Adrenal gland (tissue), 12 donors: ENCODE measurements around the gene TRIO. TPM values are rescaled to one million over a fixed set of nuclear protein-coding genes. Genes with fewer than 3 reads are reported as not detected.

ENCODE experiments used
- DNase-seq, 7 donors: peaks; one replicate each; pipeline ENCODE4 v3.0.0-alpha.2; 2019 to 2020
- H3K27ac ChIP-seq, 5 donors: fragments of 200-600 bp; sonication (generic) in 4 of 5; 1 replicate in 3 of 5; 2 replicates in 2 of 5; pipeline versions ENCODE4 v1.5.1 to v1.8.0; 2016 to 2020; ENCODE audit warnings: mild to moderate bottlenecking in 1 of 5
- H3K27me3 ChIP-seq: fragments of 200-600 bp; 2 replicates; pipeline ENCODE4 v1.8.0; 2021
- H3K36me3 ChIP-seq, 2 donors: fragments of 200-600 bp; replicated peaks in 1 of 2; 1 replicate in 1 of 2; 2 replicates in 1 of 2; pipeline versions ENCODE4 v1.5.1 to v1.8.0; 2018 to 2022
- H3K4me1 ChIP-seq, 2 donors: fragments of 200-600 bp; replicated peaks in 1 of 2; 1 replicate in 1 of 2; 2 replicates in 1 of 2; pipeline versions ENCODE4 v1.5.1 to v1.8.0; 2018 to 2021
- H3K4me3 ChIP-seq, 4 donors: fragments of 200-600 bp; sonication (generic) in 3 of 4; one replicate each; pipeline ENCODE4 v1.5.1; 2016 to 2018
- H3K9me3 ChIP-seq, 3 donors: fragments of 200-600 bp; sonication (generic) in 1 of 3; replicated peaks in 1 of 3; 1 replicate in 2 of 3; 2 replicates in 1 of 3; pipeline versions ENCODE4 v1.5.1 to v1.8.0; 2016 to 2021
- POLR2A ChIP-seq, 2 donors: fragments of 450-650 bp; IDR thresholded peaks; one replicate each; pipeline ENCODE4 v1.6.1; 2017; ENCODE audit warnings: antibody characterized with exemption in 2 of 2, mild to moderate bottlenecking in 2 of 2, moderate library complexity in 1 of 2
- WGBS, 4 donors: extraction: QIAGEN DNeasy Blood & Tissue Kit in 2 of 4; methylation state at CpG; one replicate each; pipeline versions ENCODE4 v1.1.5 to v1.1.7; 2013 to 2017; 5-methylcytosine and 5-hydroxymethylcytosine counted together
- intact Hi-C, 2 donors: fragments of 100-400 bp; cut with DNase I; formaldehyde crosslinking; loops; one replicate each; pipeline versions ENCODE4 v1.14.1 to v1.15.0; 2022 to 2023
- polyA plus RNA-seq, 3 donors: library from polyadenylated mRNA; stranded (reverse); fragments of 200-250 nt in 2 of 3; fragments of 350-450 nt in 1 of 3; fragmentation: Illumina TruSeq in 1 of 3; extraction: RNeasy Lipid Tissue Mini Kit (QIAGEN cat#74804) in 1 of 3; gene quantifications; one replicate each; pipeline ENCODE4 v1.2.3, GENCODE V29; 2013 to 2014
- total RNA-seq, 9 donors: library from RNA; depleted of rRNA in 4 of 9; stranded (reverse); fragments of >200 nt in 4 of 9; fragments of 120-200 nt in 1 of 9; fragmentation: NEBNext Ultra II Directional in 1 of 9; extraction: Animal tissue kit (Norgen Biotek cat#: 25700) in 1 of 9; gene quantifications; one replicate each; pipeline versions ENCODE4 v1.1.0 to v1.2.4, GENCODE V29; 2013 to 2023
- TF ChIP-seq, protein P1 (sequence below), 6 experiments: fragments of 450-650 bp in 4 of 6; fragments of 200-600 bp in 2 of 6; sonication (generic) in 1 of 6; IDR thresholded peaks; 1 replicate in 5 of 6; 2 replicates in 1 of 6; pipeline versions ENCODE4 v1.5.1 to v1.8.0; 2016 to 2021; ENCODE audit warnings: antibody characterized with exemption in 6 of 6, mild to moderate bottlenecking in 2 of 6, moderate library complexity in 1 of 6
- donor health status: healthy with polysubstance abuse.
- donor health status: Bipolar disorder and iron deficiency.
- donor health status: DM: yes; HTN: yes; CAD: no.
- donor health status: DM: no; HTN: no; CAD: no.
- donor health status: DM: no; HTN: no; CAD: no.
- donor health status: DM: yes; HTN: yes; CAD: no.

The TRIO gene
- total and polyA plus RNA-seq, 12 donors: 27.3 to 109 (median 72.4) TPM

DNA sequence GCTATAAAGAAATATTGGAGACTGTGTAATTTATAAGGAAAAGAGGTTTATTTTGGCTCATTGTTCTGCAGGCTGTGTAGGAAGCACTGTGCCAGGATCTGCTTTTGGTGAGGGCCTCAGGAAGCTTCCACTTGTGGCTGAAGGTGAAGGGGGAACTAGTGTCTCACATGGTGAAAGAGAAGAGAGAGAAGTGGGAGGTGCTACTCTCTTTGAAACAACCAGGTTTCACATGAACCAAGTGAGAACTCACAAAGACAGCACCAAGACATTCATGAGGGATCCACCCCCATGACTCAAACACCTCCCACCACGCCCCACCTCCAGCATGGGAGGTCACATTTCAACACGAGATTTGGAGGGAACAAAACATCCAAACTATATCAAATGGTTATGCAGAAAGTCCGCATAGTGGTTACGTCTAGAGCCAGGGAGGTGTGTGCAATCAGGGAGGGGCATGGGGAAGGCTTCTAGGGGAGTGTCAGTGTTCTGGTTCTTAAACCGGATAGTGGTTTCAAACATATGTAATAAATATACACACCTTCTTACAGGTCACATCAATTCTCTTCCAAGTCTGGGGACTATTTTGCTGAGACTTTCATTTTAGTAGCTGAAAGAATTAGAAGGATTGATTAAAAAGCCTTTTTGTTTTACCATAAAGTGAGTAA is 113.0 kb downstream of the TRIO start:
- no peak for DNase-seq
- 87 to 94% (median 92%) methylated on average over 5 of the region's 5 CpGs for WGBS, 4 donors
- no peaks in the 10 kb centered on the region for H3K9me3 ChIP-seq
- TF ChIP-seq, protein P1, sequence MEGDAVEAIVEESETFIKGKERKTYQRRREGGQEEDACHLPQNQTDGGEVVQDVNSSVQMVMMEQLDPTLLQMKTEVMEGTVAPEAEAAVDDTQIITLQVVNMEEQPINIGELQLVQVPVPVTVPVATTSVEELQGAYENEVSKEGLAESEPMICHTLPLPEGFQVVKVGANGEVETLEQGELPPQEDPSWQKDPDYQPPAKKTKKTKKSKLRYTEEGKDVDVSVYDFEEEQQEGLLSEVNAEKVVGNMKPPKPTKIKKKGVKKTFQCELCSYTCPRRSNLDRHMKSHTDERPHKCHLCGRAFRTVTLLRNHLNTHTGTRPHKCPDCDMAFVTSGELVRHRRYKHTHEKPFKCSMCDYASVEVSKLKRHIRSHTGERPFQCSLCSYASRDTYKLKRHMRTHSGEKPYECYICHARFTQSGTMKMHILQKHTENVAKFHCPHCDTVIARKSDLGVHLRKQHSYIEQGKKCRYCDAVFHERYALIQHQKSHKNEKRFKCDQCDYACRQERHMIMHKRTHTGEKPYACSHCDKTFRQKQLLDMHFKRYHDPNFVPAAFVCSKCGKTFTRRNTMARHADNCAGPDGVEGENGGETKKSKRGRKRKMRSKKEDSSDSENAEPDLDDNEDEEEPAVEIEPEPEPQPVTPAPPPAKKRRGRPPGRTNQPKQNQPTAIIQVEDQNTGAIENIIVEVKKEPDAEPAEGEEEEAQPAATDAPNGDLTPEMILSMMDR (IDR thresholded peaks at IDR 0.05): no peak
- TF ChIP-seq POLR2A (IDR thresholded peaks at IDR 0.05): no peak
- no peaks in the 10 kb centered on the region for H3K27me3 ChIP-seq
- intact Hi-C loops: loop anchor here in 1 of 2 donors (10.0 kb wide), 1 partner anchor 111 kb away; the partner anchor contains the start of gene TRIO
- no peak overlapping the region for H3K4me3 ChIP-seq
- H3K36me3 ChIP-seq: no peaks in the 10 kb centered on the region
- peaks cover 0 to 27% of the 10 kb centered on the region in 2 donors for H3K4me1 ChIP-seq
- H3K27ac ChIP-seq: no peak overlapping the region

- no peak overlapping the region for H3K4me3 ChIP-seq
- no peaks in the 10 kb centered on the region for H3K36me3 ChIP-seq
- TF ChIP-seq, protein P1 (IDR thresholded peaks at IDR 0.05): no peak
- no peak for TF ChIP-seq POLR2A (IDR thresholded peaks at IDR 0.05)
- H3K4me1 ChIP-seq: peaks cover 0 to 24% of the 10 kb centered on the region in 2 donors
- intact Hi-C loops: loop anchor here in 1 of 2 donors (10.0 kb wide), 1 partner anchor 112 kb away; the partner anchor contains the start of gene TRIO
- H3K27me3 ChIP-seq: no peaks in the 10 kb centered on the region
- no peak overlapping the region for H3K27ac ChIP-seq
- H3K9me3 ChIP-seq: no peaks in the 10 kb centered on the region
- 92 to 93% (median 93%) methylated on average over 11 of the region's 11 CpGs for WGBS, 4 donors
- DNase-seq: no peak
Measured at GRCh38 chr5:14256756-14257393, 113.7 kb downstream of the TRIO start.

- Histone ChIP-seq H3K4me3 (no peak overlapping the region), H3K27ac (no peak overlapping the region), H3K36me3 (no peaks in the 10 kb centered on the region), H3K9me3 (no peaks in the 10 kb centered on the region), H3K27me3 (no peaks in the 10 kb centered on the region), H3K4me1 (peaks cover 0 to 18% of the 10 kb centered on the region in 2 donors)
- DNase-seq: no peak
- no peak for TF ChIP-seq POLR2A (IDR thresholded peaks at IDR 0.05)
- TF ChIP-seq, protein P1 (IDR thresholded peaks at IDR 0.05): no peak
- intact Hi-C loops: loop anchor here in 1 of 2 donors (10.0 kb wide), 1 partner anchor 113 kb away; the partner anchor contains the start of gene TRIO
- WGBS, 4 donors: 85 to 100% (median 86%) methylated on average over 3 to 7 of the region's 7 CpGs
Measured at GRCh38 chr5:14257995-14258403, 114.9 kb downstream of the TRIO start.

DNA sequence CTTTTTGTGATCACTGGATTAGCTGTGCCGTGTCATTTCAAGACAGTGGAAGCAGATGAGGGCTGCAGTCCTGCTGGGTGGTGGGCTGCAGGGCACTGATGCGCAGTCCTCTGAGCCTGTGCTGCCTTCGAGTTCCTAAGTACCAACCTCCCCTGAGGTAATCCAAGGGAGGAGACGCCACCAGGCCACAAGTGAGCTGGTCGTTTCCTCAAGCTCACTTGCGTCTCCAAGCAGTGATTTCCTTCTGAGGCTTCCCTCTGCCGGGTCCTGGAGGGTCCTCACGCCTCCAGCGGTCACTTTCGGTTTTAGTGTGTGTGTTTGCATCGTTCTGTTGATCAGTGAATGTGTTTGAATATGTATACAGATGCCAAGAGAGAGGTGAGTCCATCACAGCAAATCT is 115.7 kb downstream of the TRIO start:
- Histone ChIP-seq H3K4me3 (no peak overlapping the region), H3K9me3 (no peaks in the 10 kb centered on the region), H3K36me3 (no peaks in the 10 kb centered on the region), H3K4me1 (peaks cover 0 to 19% of the 10 kb centered on the region in 2 donors), H3K27ac (no peak overlapping the region), H3K27me3 (no peaks in the 10 kb centered on the region)
- no peak for DNase-seq
- WGBS, 4 donors: 61 to 87% (median 66%) methylated on average over 8 to 11 of the region's 11 CpGs
- intact Hi-C loops: loop anchor here in 1 of 2 donors (10.0 kb wide), 1 partner anchor 114 kb away; the partner anchor contains the start of gene TRIO
- TF ChIP-seq POLR2A (IDR thresholded peaks at IDR 0.05): no peak
- TF ChIP-seq, protein P1 (IDR thresholded peaks at IDR 0.05): peak in 1 of 6 experiments; percentile 11
